D721Med (cell line): Measurements from ENCODE around the gene PHF11.
A peak's percentile ranks its signal among the peaks of the same experiment; 100 is the strongest.

Experiments
- DNase-seq: peaks from one replicate; pipeline ENCODE4 v3.0.0; 2011; ENCODE audit warnings: low spot score; ENCODE audit not compliant: insufficient read length
- FAIRE-seq: peaks from 2 replicates; lab custom pipeline; 2011; peaks lifted over from hg19 to GRCh38; lab: Jason Lieb, UNC
- CTCF ChIP-seq: IDR thresholded peaks from 2 replicates; pipeline ENCODE4 v1.5.1; 2012; ENCODE audit warnings: mild to moderate bottlenecking, control low read depth; ENCODE audit not compliant: insufficient read depth; ENCODE audit errors: missing control alignments

PHF11 gene

GRCh38 chr13:49543656-49544055 lies 47.9 kb downstream of the PHF11 start:
- no peak for FAIRE-seq
- no peak for DNase-seq
- no peak for TF ChIP-seq CTCF

GRCh38 chr13:49545661-49546060 lies 49.9 kb downstream of the PHF11 start:
- FAIRE-seq = peak; percentile 69
- TF ChIP-seq CTCF = no peak
- no peak for DNase-seq

GRCh38 chr13:49546561-49546960 lies 50.8 kb downstream of the PHF11 start:
- DNase-seq (no peak), FAIRE-seq (peak; percentile 53)
- no peak for TF ChIP-seq CTCF

- no peak for FAIRE-seq
Measured at GRCh38 chr13:49549289-49549688, 53.5 kb downstream of the PHF11 start.

GRCh38 chr13:49550942-49551644 lies 55.3 kb downstream of the PHF11 start:
- no peak for DNase-seq
- no peak for FAIRE-seq
- TF ChIP-seq CTCF = no peak

More at GRCh38 chr13:49549289-49549688, 53.5 kb downstream of the PHF11 start:
- TF ChIP-seq CTCF = peak; percentile 15
- DNase-seq = no peak

GRCh38 chr13:49553888-49554287 lies 58.1 kb downstream of the PHF11 start:
- no peak for TF ChIP-seq CTCF
- FAIRE-seq (no peak), DNase-seq (no peak)

- DNase-seq = no peak
- no peak for FAIRE-seq
- no peak for TF ChIP-seq CTCF
Measured at GRCh38 chr13:49554387-49554786, 58.6 kb downstream of the PHF11 start.
